HepG2 (cell line): ENCODE measurements around the gene WDR93.

ENCODE experiments used
- CTCF ChIP-seq: sonication (generic); formaldehyde crosslinking; IDR thresholded peaks from 2 replicates; pipeline ENCODE4 v1.5.0; 2020; ENCODE audit warnings: mild to moderate bottlenecking, missing genetic modification reagents, moderate library complexity
- MBNL3 ChIP-seq: fragments of 250-450 bp; sonication (Bioruptor Pico); conservative IDR thresholded peaks from 2 replicates; pipeline ENCODE4 v1.8.0; 2022; ENCODE audit warnings: mild to moderate bottlenecking, inconsistent platforms
- REST ChIP-seq, 2 experiments: IDR thresholded peaks; 2 replicates each; pipeline ENCODE4 v1.6.1; 2011 to 2012; ENCODE audit warnings: low read length in 2 of 2, borderline replicate concordance in 1 of 2, low read depth in 1 of 2, mild to moderate bottlenecking in 1 of 2, moderate library complexity in 1 of 2
- SKIL ChIP-seq: sonication (generic); formaldehyde crosslinking; IDR thresholded peaks from 2 replicates; pipeline ENCODE4 v1.8.0; 2022; ENCODE audit warnings: missing genetic modification reagents, mild to moderate bottlenecking, moderate library complexity, borderline replicate concordance
- TCF7L2 ChIP-seq: IDR thresholded peaks from 2 replicates; pipeline ENCODE4 v1.6.1; 2011; ENCODE audit warnings: mild to moderate bottlenecking, low read depth, low read length, moderate library complexity
- THYN1 ChIP-seq: sonication (generic); formaldehyde crosslinking; IDR thresholded peaks from 2 replicates; pipeline ENCODE4 v1.8.1; 2023; ENCODE audit warnings: low read depth, mild to moderate bottlenecking, moderate library complexity, missing genetic modification reagents, borderline replicate concordance
- TRIM24 ChIP-seq: sonication (generic); formaldehyde crosslinking; IDR thresholded peaks from 2 replicates; pipeline ENCODE4 v1.8.0; 2022; ENCODE audit warnings: mild to moderate bottlenecking, missing genetic modification reagents

GRCh38 chr15:89735773-89736172 lies 45.2 kb downstream of the WDR93 start:
- TF ChIP-seq SKIL: no peak
- no peak for TF ChIP-seq REST (IDR thresholded peaks at IDR 0.05; ENCODE audit: borderline replicate concordance in 1 of 2, low read depth in 1 of 2, low read length in 2 of 2)
- TF ChIP-seq CTCF (CRISPR knock-in tag): no peak
- no peak for TF ChIP-seq THYN1
- no peak for TF ChIP-seq TCF7L2
- no peak for TF ChIP-seq TRIM24 (CRISPR knock-in tag)
- no peak for TF ChIP-seq MBNL3 (CRISPR knock-in tag)
